BJ (cell line): ENCODE results near the gene STXBP1. TPM values are rescaled to one million over a fixed set of nuclear protein-coding genes. Genes with fewer than 3 reads are reported as not detected.

Experiments used
- CTCF ChIA-PET: fragments of 350-600 bp; formaldehyde crosslinking; extraction: SDS; loops from one replicate; lab custom pipeline; 2021; ENCODE audit warnings: antibody characterized with exemption, inconsistent platforms; lab: Yijun Ruan, JAX
- POLR2A ChIA-PET: fragments of 300-600 bp; sonication (Branson Sonifier 250); formaldehyde crosslinking; extraction: SDS; loops from one replicate; lab custom pipeline; 2021; ENCODE audit warnings: antibody characterized with exemption; lab: Charles Lee
- DNase-seq: peaks from one replicate; pipeline ENCODE4 v3.0.0-alpha.2; 2011; ENCODE audit warnings: low read depth
- H3K27me3 ChIP-seq: 2 replicates; pipeline ENCODE4 v1.6.0; 2011; ENCODE audit warnings: low read length; ENCODE audit not compliant: control insufficient read depth, insufficient read depth
- H3K36me3 ChIP-seq: 2 replicates; pipeline ENCODE4 v1.5.1; 2011; ENCODE audit warnings: low read length; ENCODE audit not compliant: control insufficient read depth, insufficient read depth
- H3K4me3 ChIP-seq: 2 replicates; pipeline ENCODE4 v1.5.1; 2011; ENCODE audit warnings: low read depth, mild to moderate bottlenecking, control low read depth, low read length
- polyA plus RNA-seq: library from polyadenylated mRNA; depleted of rRNA; stranded (reverse); fragments of >200 nt; gene quantifications from 2 replicates; pipeline ENCODE4 v1.2.3, GENCODE V29; 2011
- TF ChIP-seq, protein P1 (sequence below): IDR thresholded peaks from 2 replicates; pipeline ENCODE4 v1.5.1; 2011; ENCODE audit warnings: low read depth, mild to moderate bottlenecking, control low read depth, inconsistent platforms, low read length, moderate library complexity; ENCODE audit not compliant: insufficient read depth

Gene STXBP1
- polyA plus RNA-seq, 1 experiment: 18.1 TPM

DNA sequence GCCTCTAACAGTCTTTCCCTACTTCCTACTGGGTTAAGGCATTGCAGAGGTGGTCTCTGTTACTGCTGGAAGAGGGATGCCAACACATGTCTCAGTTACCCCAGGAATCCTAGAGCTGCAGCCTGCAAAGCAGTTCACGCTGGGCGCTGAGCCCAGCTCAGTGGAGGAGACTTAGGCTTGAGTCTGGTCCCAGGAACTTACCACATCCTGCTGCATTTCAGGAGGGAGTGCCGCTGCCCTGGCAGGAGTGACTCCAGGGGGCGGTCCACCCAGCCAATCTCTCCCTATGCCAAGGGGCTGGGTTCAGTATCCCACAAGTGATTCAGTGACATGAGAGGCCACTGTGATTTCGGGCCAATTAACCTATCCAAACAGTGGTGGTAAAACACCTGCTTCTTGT, 111.4 kb downstream of the STXBP1 start:
- ChIA-PET CTCF (interaction anchor here (0.6 to 4.9 kb wide), 2 partner anchors 11 to 336 kb away, joined by 3 to 34 read pairs; partner anchors contain the start of gene TOR2A), POLR2A (no interaction called here)
- Histone ChIP-seq H3K36me3 (no peaks in the 10 kb centered on the region), H3K4me3 (no peak overlapping the region), H3K27me3 (no peaks in the 10 kb centered on the region)
- TF ChIP-seq, protein P1, sequence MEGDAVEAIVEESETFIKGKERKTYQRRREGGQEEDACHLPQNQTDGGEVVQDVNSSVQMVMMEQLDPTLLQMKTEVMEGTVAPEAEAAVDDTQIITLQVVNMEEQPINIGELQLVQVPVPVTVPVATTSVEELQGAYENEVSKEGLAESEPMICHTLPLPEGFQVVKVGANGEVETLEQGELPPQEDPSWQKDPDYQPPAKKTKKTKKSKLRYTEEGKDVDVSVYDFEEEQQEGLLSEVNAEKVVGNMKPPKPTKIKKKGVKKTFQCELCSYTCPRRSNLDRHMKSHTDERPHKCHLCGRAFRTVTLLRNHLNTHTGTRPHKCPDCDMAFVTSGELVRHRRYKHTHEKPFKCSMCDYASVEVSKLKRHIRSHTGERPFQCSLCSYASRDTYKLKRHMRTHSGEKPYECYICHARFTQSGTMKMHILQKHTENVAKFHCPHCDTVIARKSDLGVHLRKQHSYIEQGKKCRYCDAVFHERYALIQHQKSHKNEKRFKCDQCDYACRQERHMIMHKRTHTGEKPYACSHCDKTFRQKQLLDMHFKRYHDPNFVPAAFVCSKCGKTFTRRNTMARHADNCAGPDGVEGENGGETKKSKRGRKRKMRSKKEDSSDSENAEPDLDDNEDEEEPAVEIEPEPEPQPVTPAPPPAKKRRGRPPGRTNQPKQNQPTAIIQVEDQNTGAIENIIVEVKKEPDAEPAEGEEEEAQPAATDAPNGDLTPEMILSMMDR: no peak
- DNase-seq: no peak

DNA sequence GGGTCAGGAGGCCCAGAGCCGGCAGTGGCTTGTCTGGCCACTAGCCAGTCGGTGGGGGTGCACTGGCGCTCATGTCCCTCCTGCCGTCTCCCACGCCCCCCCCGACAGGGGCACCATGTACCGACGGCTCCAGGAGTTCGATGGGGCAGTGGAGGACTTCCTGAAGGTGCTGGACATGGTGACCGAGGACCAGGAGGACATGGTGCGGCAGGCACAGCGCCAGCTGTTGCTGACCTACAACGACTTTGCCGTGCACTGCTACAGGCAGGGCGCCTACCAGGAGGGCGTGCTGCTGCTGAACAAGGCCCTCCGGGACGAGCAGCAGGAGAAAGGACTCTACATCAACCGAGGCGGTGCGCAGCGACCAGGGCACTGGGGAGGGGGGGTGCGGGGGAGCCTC, 111.9 kb downstream of the STXBP1 start:
- no peaks in the 10 kb centered on the region for H3K36me3 ChIP-seq
- TF ChIP-seq, protein P1: no peak
- DNase-seq: no peak
- no peak overlapping the region for H3K4me3 ChIP-seq
- ChIA-PET POLR2A (no interaction called here), CTCF (interaction anchor here (0.6 to 4.9 kb wide), 4 partner anchors 9 to 246 kb away, joined by 3 to 34 read pairs (median 5); partner anchors contain the start of gene TOR2A)
- H3K27me3 ChIP-seq: no peaks in the 10 kb centered on the region

- TF ChIP-seq, protein P1: no peak
- CTCF ChIA-PET: interaction anchor here (4.9 kb wide), 1 partner anchor 8 kb away, joined by 34 read pairs; the partner anchor contains the start of gene TOR2A
- Histone ChIP-seq H3K36me3 (no peaks in the 10 kb centered on the region), H3K4me3 (no peak overlapping the region), H3K27me3 (no peaks in the 10 kb centered on the region)
- DNase-seq: no peak
- POLR2A ChIA-PET: no interaction called here
Observed at GRCh38 chr9:127726871-127727270, 114.8 kb downstream of the STXBP1 start.

DNA sequence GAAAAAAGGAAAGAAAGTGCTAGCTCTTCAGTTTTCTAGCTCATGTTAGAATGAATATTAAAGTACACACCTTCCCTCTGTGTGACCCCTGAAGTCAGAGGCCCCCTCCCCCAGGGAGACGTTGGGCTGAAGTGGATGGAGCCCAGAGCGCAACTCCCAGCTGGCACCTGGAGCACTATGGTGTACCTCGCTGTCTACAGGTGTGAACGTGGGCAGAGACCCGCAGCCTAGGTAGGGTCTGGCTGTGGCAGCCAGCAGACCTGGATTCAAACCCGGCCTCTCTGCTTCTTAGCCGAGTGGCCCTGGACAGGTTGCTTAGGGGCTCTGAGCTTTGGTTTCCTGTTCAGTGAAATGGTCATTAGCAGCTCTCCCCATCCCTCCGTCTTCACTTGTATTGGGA, 116.7 kb downstream of the STXBP1 start:
- TF ChIP-seq, protein P1: no peak
- ChIA-PET POLR2A (no interaction called here), CTCF (interaction anchor here (0.7 to 1.5 kb wide), 4 partner anchors 140 to 224 kb away, joined by 3 to 5 read pairs (median 4); no protein-coding TSS in a partner anchor)
- Histone ChIP-seq H3K36me3 (no peaks in the 10 kb centered on the region; the same call in 1 of the 2 replicates), H3K4me3 (no peak overlapping the region), H3K27me3 (no peaks in the 10 kb centered on the region)
- DNase-seq: no peak

DNA sequence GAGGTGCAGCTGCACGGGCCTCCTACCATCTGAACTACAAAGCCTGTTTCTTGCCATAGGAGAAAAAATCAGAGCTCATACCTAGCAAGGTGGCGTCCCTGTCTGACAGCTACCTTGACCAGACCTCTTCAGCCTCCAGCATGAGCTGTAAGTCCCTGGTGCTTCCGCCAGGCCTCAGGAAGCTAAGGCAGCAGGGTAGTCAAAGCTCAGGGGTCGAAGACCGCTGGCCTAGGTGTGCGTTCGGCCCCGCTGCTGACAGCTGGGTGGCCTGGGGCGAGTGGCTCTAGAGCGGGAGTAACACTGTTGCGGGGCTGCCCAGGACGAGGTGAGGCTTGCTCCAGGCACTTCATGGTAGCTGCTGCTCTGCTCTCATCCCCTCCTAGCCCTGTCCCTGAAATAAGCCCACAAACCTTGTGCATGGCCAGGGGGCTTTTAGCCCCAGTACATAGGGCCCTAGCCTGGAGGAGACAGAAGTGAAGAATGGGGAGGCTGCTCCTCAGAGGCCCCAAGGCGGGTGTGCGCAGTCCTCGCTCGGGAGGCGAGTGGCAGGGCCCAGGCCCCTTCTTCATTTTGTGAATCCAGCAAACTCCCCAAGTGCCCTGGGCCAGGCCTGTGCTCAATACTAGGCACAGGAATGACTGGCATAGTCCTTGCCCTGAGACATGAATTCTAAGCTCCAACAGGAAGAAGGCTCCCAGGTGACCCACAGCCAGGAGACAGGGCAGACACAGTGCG, 117.6 kb downstream of the STXBP1 start:
- DNase-seq: no peak
- TF ChIP-seq, protein P1: no peak
- ChIA-PET POLR2A (no interaction called here), CTCF (interaction anchor here (0.7 to 1.5 kb wide), 6 partner anchors 19 to 225 kb away, joined by 3 to 5 read pairs (median 3); no protein-coding TSS in a partner anchor)
- Histone ChIP-seq H3K36me3 (no peaks in the 10 kb centered on the region; the same call in 1 of the 2 replicates), H3K27me3 (no peaks in the 10 kb centered on the region), H3K4me3 (no peak overlapping the region)
